ENCODE results near the gene RRM2. TPM values are rescaled to one million over a fixed set of nuclear protein-coding genes. Genes with fewer than 3 reads are reported as not detected.
A peak's percentile ranks its signal among the peaks of the same experiment; 100 is the strongest.

Gene RRM2
- total and polyA plus RNA-seq, 2 experiments from 2014 or later, result 108 to 119 TPM

DNA sequence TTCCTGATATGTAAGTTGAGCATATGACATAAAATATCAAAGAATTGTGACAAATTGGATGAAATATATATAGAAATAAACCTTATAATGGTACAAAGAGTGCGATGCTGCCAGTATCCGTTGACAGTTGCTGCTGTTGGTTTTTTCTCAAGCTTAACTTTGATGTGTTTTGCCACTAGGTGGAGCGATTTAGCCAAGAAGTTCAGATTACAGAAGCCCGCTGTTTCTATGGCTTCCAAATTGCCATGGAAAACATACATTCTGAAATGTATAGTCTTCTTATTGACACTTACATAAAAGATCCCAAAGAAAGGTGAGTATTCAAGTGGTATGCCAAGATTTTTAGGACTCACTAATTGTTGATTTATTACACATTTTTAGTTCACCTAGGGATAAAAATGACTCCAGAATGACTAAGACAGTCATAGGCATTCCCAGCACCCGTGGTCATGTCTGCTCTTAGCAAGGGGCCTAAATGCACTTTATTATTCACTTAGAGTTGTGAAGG is 2.1 kb downstream of the RRM2 start (continued):
- TF ChIP-seq, protein P1, sequence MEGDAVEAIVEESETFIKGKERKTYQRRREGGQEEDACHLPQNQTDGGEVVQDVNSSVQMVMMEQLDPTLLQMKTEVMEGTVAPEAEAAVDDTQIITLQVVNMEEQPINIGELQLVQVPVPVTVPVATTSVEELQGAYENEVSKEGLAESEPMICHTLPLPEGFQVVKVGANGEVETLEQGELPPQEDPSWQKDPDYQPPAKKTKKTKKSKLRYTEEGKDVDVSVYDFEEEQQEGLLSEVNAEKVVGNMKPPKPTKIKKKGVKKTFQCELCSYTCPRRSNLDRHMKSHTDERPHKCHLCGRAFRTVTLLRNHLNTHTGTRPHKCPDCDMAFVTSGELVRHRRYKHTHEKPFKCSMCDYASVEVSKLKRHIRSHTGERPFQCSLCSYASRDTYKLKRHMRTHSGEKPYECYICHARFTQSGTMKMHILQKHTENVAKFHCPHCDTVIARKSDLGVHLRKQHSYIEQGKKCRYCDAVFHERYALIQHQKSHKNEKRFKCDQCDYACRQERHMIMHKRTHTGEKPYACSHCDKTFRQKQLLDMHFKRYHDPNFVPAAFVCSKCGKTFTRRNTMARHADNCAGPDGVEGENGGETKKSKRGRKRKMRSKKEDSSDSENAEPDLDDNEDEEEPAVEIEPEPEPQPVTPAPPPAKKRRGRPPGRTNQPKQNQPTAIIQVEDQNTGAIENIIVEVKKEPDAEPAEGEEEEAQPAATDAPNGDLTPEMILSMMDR (conservative IDR thresholded peaks at IDR 0.05; ENCODE audit: low read depth in 2 of 2), result peak; percentile 69 to 76

DNA sequence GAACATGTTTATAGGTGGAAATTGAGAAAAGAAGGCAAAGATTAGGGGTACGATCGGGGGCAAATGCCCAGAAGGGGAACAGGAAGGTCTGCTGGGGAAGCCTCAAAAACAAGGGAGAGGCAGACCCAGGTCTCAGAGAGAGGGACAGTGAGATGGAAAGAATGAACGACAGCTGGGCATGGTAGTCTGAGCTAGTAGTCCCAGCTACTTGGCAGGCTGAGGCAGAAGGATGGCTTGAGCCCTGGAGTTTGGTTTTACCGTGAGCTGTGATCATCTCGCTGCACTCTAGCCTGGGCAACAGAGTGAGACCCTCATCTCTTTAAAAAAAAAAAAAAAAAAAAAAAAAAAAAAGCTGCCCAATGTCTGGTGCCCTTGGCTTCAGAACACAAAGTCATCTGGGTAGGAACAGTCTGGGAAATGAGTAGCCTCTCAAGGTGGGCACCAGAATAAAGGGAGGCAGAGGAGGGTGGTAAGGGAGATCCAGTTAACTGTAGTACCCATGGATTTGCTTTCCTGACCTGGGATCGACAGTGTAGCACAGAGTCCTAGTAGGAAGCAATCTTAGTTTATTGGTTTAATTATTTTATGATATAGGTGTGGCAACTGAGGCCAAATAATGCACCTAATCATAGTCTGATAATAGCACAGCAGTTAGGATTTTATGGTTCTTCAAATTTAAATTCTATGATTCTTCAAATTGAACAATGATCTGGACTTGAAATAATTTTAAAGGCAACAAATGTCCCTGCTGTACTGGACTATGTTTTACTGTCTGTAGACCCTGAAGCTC is 3.5 kb downstream of the RRM2 start:
- H3K27ac Mint-ChIP-seq, result no peak overlapping the region; the same call in 1 of the 2 replicates
- H3K79me2 ChIP-seq (replicated peaks; ENCODE audit: insufficient read depth), result peaks cover 65% of the 10 kb centered on the region
- no peak for ATAC-seq

DNA sequence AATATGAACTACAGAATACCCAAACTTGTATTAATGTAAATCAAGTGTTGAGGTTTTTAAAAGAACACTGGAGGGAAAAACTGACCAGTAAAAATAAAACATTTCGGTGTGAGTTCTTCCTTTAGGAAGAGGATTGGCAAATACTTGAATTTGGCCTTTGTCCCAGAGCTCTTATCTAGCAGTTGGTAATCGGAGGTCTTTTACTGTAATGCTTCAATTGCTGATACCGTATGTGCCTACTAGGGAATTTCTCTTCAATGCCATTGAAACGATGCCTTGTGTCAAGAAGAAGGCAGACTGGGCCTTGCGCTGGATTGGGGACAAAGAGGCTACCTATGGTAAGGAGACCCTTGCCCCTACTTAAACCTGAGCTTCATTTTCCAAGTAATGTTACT is 4.1 kb downstream of the RRM2 start:
- no peak overlapping the region for H3K4me3 Mint-ChIP-seq
- no peak for ATAC-seq
- no peaks in the 10 kb centered on the region; the same call in 1 of the 3 replicates for H3K9me3 Mint-ChIP-seq
- no peak overlapping the region for H3K27ac Mint-ChIP-seq
- peaks cover 30% of the 10 kb centered on the region for H3K4me1 ChIP-seq (ENCODE audit: insufficient read depth)
- peaks cover 71% of the 10 kb centered on the region for H3K36me3 ChIP-seq (ENCODE audit: insufficient read depth)
- peaks cover 6% of the 10 kb centered on the region for H3K27me3 Mint-ChIP-seq (ENCODE audit: insufficient read depth, low read depth, poor library complexity)
- no peaks in the 10 kb centered on the region for H3K27me3 ChIP-seq (ENCODE audit: insufficient read depth)
- H3K4me1 Mint-ChIP-seq, result peaks cover 49% of the 10 kb centered on the region
- H3K79me2 ChIP-seq (replicated peaks; ENCODE audit: insufficient read depth), result peaks cover 64% of the 10 kb centered on the region
- no peaks in the 10 kb centered on the region for H3K9me2 ChIP-seq (ENCODE audit: insufficient read depth)
- DNase-seq (ENCODE audit: low spot score), result no peak
- no peak overlapping the region for H3K4me2 ChIP-seq
- H3F3A ChIP-seq (replicated peaks; ENCODE audit: low read depth), result peaks cover 24% of the 10 kb centered on the region; the same call in 1 of the 2 replicates
- H4K20me1 ChIP-seq (replicated peaks; ENCODE audit: insufficient read depth), result peaks cover 54% of the 10 kb centered on the region
- no peak overlapping the region for H2AFZ ChIP-seq
- peaks cover 85% of the 10 kb centered on the region for H3K36me3 Mint-ChIP-seq (ENCODE audit: low read depth)
- H3K4me3 ChIP-seq, result no peak overlapping the region
- no peak overlapping the region for H3K27ac ChIP-seq (ENCODE audit: low read depth)
- TF ChIP-seq, protein P2, sequence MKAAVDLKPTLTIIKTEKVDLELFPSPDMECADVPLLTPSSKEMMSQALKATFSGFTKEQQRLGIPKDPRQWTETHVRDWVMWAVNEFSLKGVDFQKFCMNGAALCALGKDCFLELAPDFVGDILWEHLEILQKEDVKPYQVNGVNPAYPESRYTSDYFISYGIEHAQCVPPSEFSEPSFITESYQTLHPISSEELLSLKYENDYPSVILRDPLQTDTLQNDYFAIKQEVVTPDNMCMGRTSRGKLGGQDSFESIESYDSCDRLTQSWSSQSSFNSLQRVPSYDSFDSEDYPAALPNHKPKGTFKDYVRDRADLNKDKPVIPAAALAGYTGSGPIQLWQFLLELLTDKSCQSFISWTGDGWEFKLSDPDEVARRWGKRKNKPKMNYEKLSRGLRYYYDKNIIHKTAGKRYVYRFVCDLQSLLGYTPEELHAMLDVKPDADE (IDR thresholded peaks at IDR 0.05), result no peak
- TF ChIP-seq, protein P3, sequence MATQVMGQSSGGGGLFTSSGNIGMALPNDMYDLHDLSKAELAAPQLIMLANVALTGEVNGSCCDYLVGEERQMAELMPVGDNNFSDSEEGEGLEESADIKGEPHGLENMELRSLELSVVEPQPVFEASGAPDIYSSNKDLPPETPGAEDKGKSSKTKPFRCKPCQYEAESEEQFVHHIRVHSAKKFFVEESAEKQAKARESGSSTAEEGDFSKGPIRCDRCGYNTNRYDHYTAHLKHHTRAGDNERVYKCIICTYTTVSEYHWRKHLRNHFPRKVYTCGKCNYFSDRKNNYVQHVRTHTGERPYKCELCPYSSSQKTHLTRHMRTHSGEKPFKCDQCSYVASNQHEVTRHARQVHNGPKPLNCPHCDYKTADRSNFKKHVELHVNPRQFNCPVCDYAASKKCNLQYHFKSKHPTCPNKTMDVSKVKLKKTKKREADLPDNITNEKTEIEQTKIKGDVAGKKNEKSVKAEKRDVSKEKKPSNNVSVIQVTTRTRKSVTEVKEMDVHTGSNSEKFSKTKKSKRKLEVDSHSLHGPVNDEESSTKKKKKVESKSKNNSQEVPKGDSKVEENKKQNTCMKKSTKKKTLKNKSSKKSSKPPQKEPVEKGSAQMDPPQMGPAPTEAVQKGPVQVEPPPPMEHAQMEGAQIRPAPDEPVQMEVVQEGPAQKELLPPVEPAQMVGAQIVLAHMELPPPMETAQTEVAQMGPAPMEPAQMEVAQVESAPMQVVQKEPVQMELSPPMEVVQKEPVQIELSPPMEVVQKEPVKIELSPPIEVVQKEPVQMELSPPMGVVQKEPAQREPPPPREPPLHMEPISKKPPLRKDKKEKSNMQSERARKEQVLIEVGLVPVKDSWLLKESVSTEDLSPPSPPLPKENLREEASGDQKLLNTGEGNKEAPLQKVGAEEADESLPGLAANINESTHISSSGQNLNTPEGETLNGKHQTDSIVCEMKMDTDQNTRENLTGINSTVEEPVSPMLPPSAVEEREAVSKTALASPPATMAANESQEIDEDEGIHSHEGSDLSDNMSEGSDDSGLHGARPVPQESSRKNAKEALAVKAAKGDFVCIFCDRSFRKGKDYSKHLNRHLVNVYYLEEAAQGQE (IDR thresholded peaks at IDR 0.05; ENCODE audit: unreplicated experiment), result no peak
- TF ChIP-seq CREB1 (CRISPR knock-in tag; IDR thresholded peaks at IDR 0.05; ENCODE audit: low read depth), result no peak
- TF ChIP-seq EZH2 (IDR thresholded peaks at IDR 0.05; ENCODE audit: low read depth, unreplicated experiment), result no peak
- no peak for TF ChIP-seq NANOG (IDR thresholded peaks at IDR 0.05; ENCODE audit: borderline replicate concordance)
- no peak for TF ChIP-seq ZNF114 (CRISPR knock-in tag; IDR thresholded peaks at IDR 0.05)

More for the DNA sequence above, 3.5 kb downstream of the RRM2 start:
- Histone ChIP-seq H3F3A (replicated peaks; ENCODE audit: low read depth) (peaks cover 27% of the 10 kb centered on the region; the same call in 1 of the 2 replicates), H3K9me2 (ENCODE audit: insufficient read depth) (no peaks in the 10 kb centered on the region), H3K36me3 (ENCODE audit: insufficient read depth) (peaks cover 65% of the 10 kb centered on the region), H4K20me1 (replicated peaks; ENCODE audit: insufficient read depth) (peaks cover 48% of the 10 kb centered on the region), H3K27ac (ENCODE audit: low read depth) (no peak overlapping the region), H3K27me3 (ENCODE audit: insufficient read depth) (no peaks in the 10 kb centered on the region), H3K4me2 (no peak overlapping the region), H3K4me1 (ENCODE audit: insufficient read depth) (peaks cover 30% of the 10 kb centered on the region), H2AFZ (no peak overlapping the region), H3K4me3 (no peak overlapping the region)
- Mint-ChIP-seq H3K4me1 (peaks cover 46% of the 10 kb centered on the region), H3K9me3 (no peaks in the 10 kb centered on the region; the same call in 1 of the 3 replicates), H3K27me3 (ENCODE audit: insufficient read depth, low read depth, poor library complexity) (peaks cover 6% of the 10 kb centered on the region), H3K36me3 (ENCODE audit: low read depth) (peaks cover 79% of the 10 kb centered on the region), H3K4me3 (peak overlapping the region; percentile 16; the same call in 2 of the 3 replicates)
- no peak for TF ChIP-seq POLR2AphosphoS5 (IDR thresholded peaks at IDR 0.05; ENCODE audit: low read depth)
- DNase-seq (ENCODE audit: low spot score), result no peak
